22Rv1 (cell line): ENCODE measurements around the gene PBX1.

Experiments used
- H3K27ac ChIP-seq: fragments of 450-650 bp; 2 replicates; pipeline ENCODE4 v1.5.1; 2017
- ZFX ChIP-seq: fragments of 450-650 bp; IDR thresholded peaks from 2 replicates; pipeline ENCODE4 v1.6.1; 2017; ENCODE audit warnings: antibody characterized with exemption, borderline replicate concordance
- TF ChIP-seq, protein P1 (sequence below): fragments of 450-650 bp; IDR thresholded peaks from 2 replicates; pipeline ENCODE4 v1.5.1; 2017; ENCODE audit warnings: mild to moderate bottlenecking

The PBX1 gene

DNA sequence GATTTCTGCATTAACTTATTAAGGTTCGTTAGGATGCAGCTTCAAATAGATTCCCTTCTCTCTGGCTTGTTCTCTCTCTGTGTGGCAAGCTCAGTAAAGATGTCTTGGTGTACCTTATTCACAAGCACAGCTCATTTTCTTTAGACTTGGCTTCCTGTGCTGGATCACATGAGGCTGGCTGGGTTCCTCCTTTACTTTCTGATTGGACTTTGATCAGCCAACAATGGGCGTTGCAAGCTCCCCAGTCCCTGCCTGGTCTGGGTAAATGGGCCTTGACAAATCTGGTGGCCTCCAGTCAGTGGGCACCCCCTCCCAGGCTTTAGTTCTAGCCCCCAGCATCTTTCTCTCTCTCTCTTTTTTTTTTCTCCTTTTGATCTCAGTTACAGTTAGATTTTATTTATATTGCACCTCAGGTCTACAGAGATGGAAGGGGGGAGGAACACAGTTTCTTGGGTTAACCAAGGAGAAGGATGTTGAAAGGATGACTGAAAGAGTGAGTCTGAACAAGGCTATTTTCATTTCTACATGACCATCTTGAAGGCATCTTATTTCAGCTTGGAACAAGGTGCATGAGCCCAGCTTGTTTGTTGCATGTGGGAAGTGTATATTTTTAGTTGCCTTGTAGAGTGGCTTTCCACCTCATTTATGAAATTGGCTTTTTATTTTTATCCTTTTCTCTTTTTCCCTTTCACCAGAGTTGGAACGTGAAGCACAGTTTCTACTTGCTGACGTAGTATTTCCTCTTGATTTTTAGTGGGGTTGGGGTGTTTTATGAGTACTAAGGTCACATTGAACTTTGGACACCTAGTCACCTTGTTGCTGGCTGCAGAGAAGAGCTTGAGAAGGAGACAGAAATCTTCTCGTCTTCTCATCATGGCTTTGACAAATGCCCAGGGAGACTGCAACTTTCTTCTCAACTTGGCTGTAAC is 77.1 kb downstream of the PBX1 start:
- TF ChIP-seq, protein P1, sequence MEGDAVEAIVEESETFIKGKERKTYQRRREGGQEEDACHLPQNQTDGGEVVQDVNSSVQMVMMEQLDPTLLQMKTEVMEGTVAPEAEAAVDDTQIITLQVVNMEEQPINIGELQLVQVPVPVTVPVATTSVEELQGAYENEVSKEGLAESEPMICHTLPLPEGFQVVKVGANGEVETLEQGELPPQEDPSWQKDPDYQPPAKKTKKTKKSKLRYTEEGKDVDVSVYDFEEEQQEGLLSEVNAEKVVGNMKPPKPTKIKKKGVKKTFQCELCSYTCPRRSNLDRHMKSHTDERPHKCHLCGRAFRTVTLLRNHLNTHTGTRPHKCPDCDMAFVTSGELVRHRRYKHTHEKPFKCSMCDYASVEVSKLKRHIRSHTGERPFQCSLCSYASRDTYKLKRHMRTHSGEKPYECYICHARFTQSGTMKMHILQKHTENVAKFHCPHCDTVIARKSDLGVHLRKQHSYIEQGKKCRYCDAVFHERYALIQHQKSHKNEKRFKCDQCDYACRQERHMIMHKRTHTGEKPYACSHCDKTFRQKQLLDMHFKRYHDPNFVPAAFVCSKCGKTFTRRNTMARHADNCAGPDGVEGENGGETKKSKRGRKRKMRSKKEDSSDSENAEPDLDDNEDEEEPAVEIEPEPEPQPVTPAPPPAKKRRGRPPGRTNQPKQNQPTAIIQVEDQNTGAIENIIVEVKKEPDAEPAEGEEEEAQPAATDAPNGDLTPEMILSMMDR: no peak
- no peak for TF ChIP-seq ZFX
- H3K27ac ChIP-seq: no peak overlapping the region

DNA sequence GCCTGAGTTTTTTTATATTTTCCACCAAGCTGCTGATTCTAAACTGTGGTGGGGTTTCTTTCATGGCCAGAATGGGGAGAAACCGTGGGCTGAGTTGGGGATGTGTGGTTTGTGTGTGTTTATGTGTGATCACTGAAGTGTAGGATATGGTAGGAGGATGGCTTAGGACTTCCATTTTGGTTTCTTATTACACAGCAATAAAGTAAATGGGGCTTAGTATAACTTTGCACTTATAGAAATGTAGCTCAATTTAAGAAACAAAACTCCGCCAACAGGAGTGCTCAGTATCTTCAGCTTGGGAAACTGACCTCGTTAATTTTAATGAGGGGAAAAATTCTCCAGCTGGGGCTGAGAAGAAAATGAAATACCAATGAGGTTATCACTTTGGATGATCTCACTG is 77.8 kb downstream of the PBX1 start:
- TF ChIP-seq ZFX: no peak
- TF ChIP-seq, protein P1: no peak
- H3K27ac ChIP-seq: no peak overlapping the region

DNA sequence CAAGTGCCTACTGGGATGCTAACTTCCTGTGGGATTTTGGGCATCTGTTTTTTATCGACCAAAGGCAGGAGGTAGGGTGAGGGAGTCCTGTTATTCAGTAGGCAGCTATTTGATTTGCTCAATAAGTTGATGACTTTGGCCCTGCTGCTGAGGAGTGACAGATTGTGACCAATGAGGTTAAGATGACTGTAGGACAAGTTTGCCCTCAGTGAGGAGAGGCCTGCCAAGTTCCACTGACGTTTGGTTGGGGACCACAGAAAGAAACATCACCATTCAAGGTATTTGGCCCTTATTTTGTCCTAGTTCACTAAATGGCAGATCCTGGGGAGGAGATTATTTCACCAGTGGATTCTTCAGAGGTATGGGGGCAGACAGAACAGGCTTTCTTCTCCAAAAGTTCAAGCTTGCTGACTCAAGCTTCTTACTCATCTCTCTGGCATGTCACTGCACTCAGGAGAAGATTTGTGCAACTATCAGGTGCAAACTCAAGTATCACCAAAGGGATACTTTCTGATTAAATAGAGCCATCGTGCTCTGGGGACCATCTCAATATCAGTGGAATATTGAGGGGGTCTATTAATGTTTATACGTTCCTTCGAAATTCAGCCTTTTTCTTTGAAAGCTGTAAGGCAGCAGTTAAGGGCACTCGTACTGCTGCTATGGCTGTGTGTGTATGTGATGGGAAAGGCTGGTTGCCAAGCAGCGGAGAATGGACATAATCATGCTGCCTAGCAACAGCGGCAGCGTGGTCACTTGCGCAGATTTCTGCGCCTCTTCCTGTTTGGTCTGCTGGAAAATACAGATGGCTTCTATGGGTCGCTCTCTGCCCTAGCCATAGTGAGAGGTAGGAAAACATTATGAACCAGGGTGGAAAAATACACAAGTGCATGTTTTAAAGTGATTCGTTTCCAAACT is 78.7 kb downstream of the PBX1 start:
- no peak overlapping the region for H3K27ac ChIP-seq
- TF ChIP-seq, protein P1: no peak

DNA sequence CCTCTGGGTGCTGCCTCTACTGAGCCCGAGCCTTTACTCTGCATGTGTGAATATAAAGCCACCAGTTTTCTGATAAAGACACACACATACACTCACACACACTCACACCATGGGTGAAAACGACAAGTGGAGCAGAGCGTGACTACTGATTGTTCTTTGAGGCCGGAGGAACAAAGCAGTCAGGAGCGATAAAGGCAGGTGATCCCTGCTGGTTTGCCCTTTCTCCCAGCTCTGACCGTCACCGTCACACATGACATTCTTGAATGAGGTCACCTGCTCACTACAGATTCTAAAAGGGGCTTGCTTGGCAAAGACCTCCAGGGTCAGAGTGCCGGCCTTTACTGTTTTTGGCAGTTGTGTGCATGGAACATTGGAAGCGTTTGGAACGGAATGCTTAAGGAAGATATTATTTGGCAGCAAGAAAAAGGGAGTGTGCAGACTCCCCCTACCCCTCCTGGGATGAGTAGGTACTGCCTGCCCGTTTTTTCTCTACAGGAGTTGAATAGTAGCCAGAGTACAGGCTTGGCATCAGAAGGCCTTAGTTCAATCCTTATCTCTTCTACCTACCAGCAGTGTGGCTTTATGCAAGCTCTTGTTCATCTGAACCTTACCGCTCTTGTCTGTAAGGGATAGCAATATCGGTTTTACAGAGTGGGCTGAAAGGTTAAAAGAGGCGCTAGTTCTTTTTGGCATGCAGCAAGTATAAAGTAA is 79.7 kb downstream of the PBX1 start:
- H3K27ac ChIP-seq: no peak overlapping the region
- no peak for TF ChIP-seq ZFX
- TF ChIP-seq, protein P1: no peak

DNA sequence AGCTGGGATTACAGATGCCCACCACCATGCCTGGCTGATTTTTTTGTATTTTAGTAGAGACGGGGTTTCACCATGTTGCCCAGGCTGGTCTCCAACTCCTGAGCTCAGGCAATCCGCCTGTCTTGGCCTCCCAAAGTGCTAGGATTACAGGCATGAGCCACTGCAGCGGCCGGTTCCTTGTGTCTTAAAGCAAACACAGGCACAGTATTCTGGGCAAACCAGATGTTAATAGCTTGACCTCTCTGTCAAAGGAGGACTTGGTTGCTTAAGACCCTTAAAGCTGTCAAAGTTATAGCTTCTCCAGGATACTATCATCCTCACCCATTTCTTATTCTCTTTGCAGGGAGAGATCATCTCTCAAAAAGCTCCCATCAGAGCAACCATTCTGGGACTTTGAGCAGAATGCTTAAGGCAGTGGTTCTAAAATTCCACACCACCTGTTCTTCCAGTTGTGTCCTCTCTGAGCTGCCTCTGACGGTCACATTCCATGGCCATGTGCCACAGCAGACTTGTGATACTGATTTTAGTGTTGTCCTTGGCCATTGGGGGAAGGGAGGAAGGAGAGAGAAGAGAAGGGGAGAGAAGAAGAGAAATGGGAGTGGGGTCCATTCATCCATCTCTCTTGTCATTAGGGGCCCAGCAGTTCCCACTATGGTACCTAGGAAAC is 81.8 kb downstream of the PBX1 start:
- TF ChIP-seq, protein P1: no peak
- no peak for TF ChIP-seq ZFX
- H3K27ac ChIP-seq: no peak overlapping the region

GRCh38 chr1:164641353-164641730 is 82.4 kb downstream of the PBX1 start:
- TF ChIP-seq, protein P1: no peak
- no peak for TF ChIP-seq ZFX
- no peak overlapping the region for H3K27ac ChIP-seq
